Hepatocyte (in vitro differentiated cells): Measurements from ENCODE around the gene SLC20A1. TPM values are rescaled to one million over a fixed set of nuclear protein-coding genes. Genes with fewer than 3 reads are reported as not detected.

Experiments used
- DNase-seq: peaks from one replicate; pipeline ENCODE4 v3.0.0-alpha.2; 2016; ENCODE audit warnings: low spot score
- H2AFZ ChIP-seq: fragments of 200-600 bp; sonication (generic); 2 replicates; pipeline ENCODE4 v1.6.0; 2016; ENCODE audit warnings: antibody characterized with exemption, mild to moderate bottlenecking
- H3K27ac ChIP-seq: fragments of 200-600 bp; sonication (generic); 2 replicates; pipeline ENCODE4 v1.5.1; 2016; ENCODE audit warnings: mild to moderate bottlenecking
- H3K27me3 ChIP-seq: fragments of 200-600 bp; sonication (generic); 2 replicates; pipeline ENCODE4 v1.6.1; 2016
- H3K36me3 ChIP-seq: fragments of 200-600 bp; sonication (generic); replicated peaks from 2 replicates; pipeline ENCODE4 v1.5.1; 2016; ENCODE audit warnings: low read depth; ENCODE audit not compliant: insufficient read depth
- H3K4me1 ChIP-seq: fragments of 200-600 bp; sonication (generic); 2 replicates; pipeline ENCODE4 v1.5.1; 2016; ENCODE audit warnings: mild to moderate bottlenecking, moderate library complexity; ENCODE audit not compliant: insufficient read depth
- H3K4me2 ChIP-seq: fragments of 200-600 bp; sonication (generic); 2 replicates; pipeline ENCODE4 v1.6.0; 2016
- H3K4me3 ChIP-seq: fragments of 200-600 bp; sonication (generic); 2 replicates; pipeline ENCODE4 v1.5.1; 2016; ENCODE audit warnings: mild to moderate bottlenecking
- H3K79me2 ChIP-seq: fragments of 200-600 bp; sonication (generic); 2 replicates; pipeline ENCODE4 v1.6.0; 2017; ENCODE audit warnings: mild to moderate bottlenecking
- H3K9me2 ChIP-seq: fragments of 200-600 bp; sonication (generic); replicated peaks from 2 replicates; pipeline ENCODE4 v1.6.0; 2017; ENCODE audit warnings: mild to moderate bottlenecking; ENCODE audit not compliant: insufficient read depth
- H3K9me3 ChIP-seq: fragments of 200-600 bp; sonication (generic); 2 replicates; pipeline ENCODE4 v1.5.1; 2016; ENCODE audit warnings: low read depth, mild to moderate bottlenecking
- H4K20me1 ChIP-seq: fragments of 200-600 bp; sonication (generic); 2 replicates; pipeline ENCODE4 v1.6.0; 2016; ENCODE audit warnings: mild to moderate bottlenecking; ENCODE audit not compliant: insufficient read depth, poor library complexity, severe bottlenecking
- CTCF ChIP-seq: fragments of 200-600 bp; sonication (generic); IDR thresholded peaks from 2 replicates; pipeline ENCODE4 v1.5.1; 2016; ENCODE audit warnings: antibody characterized with exemption, mild to moderate bottlenecking; ENCODE audit not compliant: poor library complexity
- EZH2 ChIP-seq: fragments of 200-600 bp; sonication (generic); IDR thresholded peaks from 2 replicates; pipeline ENCODE4 v1.6.1; 2016; ENCODE audit warnings: antibody characterized with exemption, mild to moderate bottlenecking, borderline replicate concordance
- EZH2phosphoT487 ChIP-seq: fragments of 200-600 bp; sonication (generic); IDR thresholded peaks from one replicate; pipeline ENCODE4 v1.6.1; 2018; ENCODE audit warnings: antibody characterized with exemption, mild to moderate bottlenecking, low read depth, moderate library complexity; ENCODE audit not compliant: unreplicated experiment, severe bottlenecking
- WGBS: methylation state at CpG from one replicate; pipeline ENCODE4 v1.1.6; 2016; ENCODE audit warnings: low lambda C conversion rate; ENCODE audit errors: missing lambda C conversion rate; 5-methylcytosine and 5-hydroxymethylcytosine counted together
- polyA plus RNA-seq: library from polyadenylated mRNA; unstranded; fragments of >200 nt; fragmentation: Nextera tagmentation; extraction: Ambion mirVana; gene quantifications from 2 replicates; pipeline ENCODE4 v1.2.1, GENCODE V29; 2016
- total RNA-seq: library from RNA; depleted of rRNA; stranded (reverse); fragments of >200 nt; gene quantifications from 2 replicates; pipeline ENCODE4 v1.2.3, GENCODE V29; 2014

Gene SLC20A1
- total and polyA plus RNA-seq, 2 experiments from 2014 or later: 63.6 to 135 TPM

GRCh38 chr2:112682101-112682500 lies 36.4 kb downstream of the SLC20A1 start:
- Histone ChIP-seq H3K4me3 (no peak overlapping the region), H3K9me3 (no peaks in the 10 kb centered on the region), H4K20me1 (no peaks in the 10 kb centered on the region), H3K9me2 (no peaks in the 10 kb centered on the region), H3K4me1 (no peaks in the 10 kb centered on the region), H3K27ac (no peak overlapping the region), H2AFZ (no peak overlapping the region), H3K79me2 (no peaks in the 10 kb centered on the region), H3K36me3 (no peaks in the 10 kb centered on the region), H3K27me3 (no peaks in the 10 kb centered on the region), H3K4me2 (no peak overlapping the region)
- no peak for TF ChIP-seq EZH2phosphoT487
- TF ChIP-seq CTCF: no peak
- no peak for TF ChIP-seq EZH2
- WGBS: 91% methylated on average over 7 of the region's 7 CpGs
- no peak for DNase-seq

- no peaks in the 10 kb centered on the region for H3K79me2 ChIP-seq
- H4K20me1 ChIP-seq: no peaks in the 10 kb centered on the region
- 77% methylated on average over 12 of the region's 12 CpGs for WGBS
- DNase-seq: no peak
- TF ChIP-seq CTCF (no peak), EZH2phosphoT487 (no peak), EZH2 (no peak)
- H3K36me3 ChIP-seq: no peaks in the 10 kb centered on the region
- H3K9me3 ChIP-seq: no peaks in the 10 kb centered on the region
- no peaks in the 10 kb centered on the region for H3K4me1 ChIP-seq
- no peak overlapping the region for H3K4me2 ChIP-seq
- H3K4me3 ChIP-seq: no peak overlapping the region
- no peaks in the 10 kb centered on the region for H3K27me3 ChIP-seq
- no peak overlapping the region for H2AFZ ChIP-seq
- H3K27ac ChIP-seq: no peak overlapping the region
- H3K9me2 ChIP-seq: no peaks in the 10 kb centered on the region
These were observed 38.0 kb downstream of the SLC20A1 start for GRCh38 chr2:112683550-112684414.

- H3K27ac ChIP-seq: no peak overlapping the region
- no peaks in the 10 kb centered on the region for H3K4me1 ChIP-seq
- H2AFZ ChIP-seq: no peak overlapping the region
- H3K4me2 ChIP-seq: no peak overlapping the region
- no peaks in the 10 kb centered on the region for H3K9me2 ChIP-seq
- TF ChIP-seq CTCF: no peak
- no peak for TF ChIP-seq EZH2phosphoT487
- TF ChIP-seq EZH2: no peak
- H3K4me3 ChIP-seq: no peak overlapping the region
- no peaks in the 10 kb centered on the region for H4K20me1 ChIP-seq
- H3K79me2 ChIP-seq: no peaks in the 10 kb centered on the region
- H3K9me3 ChIP-seq: no peaks in the 10 kb centered on the region
- H3K27me3 ChIP-seq: no peaks in the 10 kb centered on the region
- no peaks in the 10 kb centered on the region for H3K36me3 ChIP-seq
- no peak for DNase-seq
- WGBS: 73% methylated on average over 3 of the region's 3 CpGs
These were observed 38.7 kb downstream of the SLC20A1 start for GRCh38 chr2:112684415-112684775.
